ENCODE results near the gene TRIM6.

The TRIM6 gene

GRCh38 chr11:5658318-5658717 is 61.9 kb downstream of the TRIM6 start:
- Histone ChIP-seq H4K20me1 (no peaks in the 10 kb centered on the region), H3K4me1 (no peaks in the 10 kb centered on the region)
- no peak for TF ChIP-seq Cebpa-rat (IDR thresholded peaks at IDR 0.05)

More at GRCh38 chr11:5658318-5658717, 61.9 kb downstream of the TRIM6 start:
- no peaks in the 10 kb centered on the region for H3K27me3 ChIP-seq
- no peak overlapping the region for H3K4me2 ChIP-seq
- H3K36me3 ChIP-seq = peaks cover 11% of the 10 kb centered on the region
- H3K27ac ChIP-seq = no peak overlapping the region
- H3K4me3 ChIP-seq = no peak overlapping the region
- no peak overlapping the region for H3K9ac ChIP-seq
- H3K9me3 ChIP-seq = peaks cover 3% of the 10 kb centered on the region; the same call in 1 of the 2 replicates
